Naive thymus-derived CD4-positive, alpha-beta T cell (primary cell): ENCODE results near the gene ATP8A2. TPM values are rescaled to one million over a fixed set of nuclear protein-coding genes. Genes with fewer than 3 reads are reported as not detected.

Source experiments
- ATAC-seq: fragments of 150-1000 bp; cut with Tn5 transposase; 2 replicates; pipeline ENCODE4 v1.10.0; 2021; ENCODE audit warnings: mild to moderate bottlenecking, moderate library complexity
- CTCF ChIA-PET: fragments of 350-600 bp; sonication (Branson Sonifier 250); formaldehyde crosslinking; loops from one replicate; lab custom pipeline; 2021; ENCODE audit warnings: antibody characterized with exemption; lab: Charles Lee
- POLR2A ChIA-PET: fragments of 350-600 bp; sonication (Branson Sonifier 250); formaldehyde crosslinking; loops from one replicate; lab custom pipeline; 2021; ENCODE audit warnings: antibody characterized with exemption, inconsistent platforms; lab: Charles Lee
- DNase-seq, 9 donors: peaks; one replicate each; pipeline versions ENCODE4 v3.0.0 to v3.0.0-alpha.2; 2020 to 2022; ENCODE audit warnings: mixed read lengths in 1 of 9
- H3K27ac ChIP-seq: one replicate; pipeline ENCODE4 v1.7.0; 2013; ENCODE audit warnings: mild to moderate bottlenecking, low read depth, low read length, moderate library complexity
- H3K27me3 ChIP-seq, 2 donors: one replicate each; pipeline ENCODE4 v1.7.0; 2013; ENCODE audit warnings: low read length in 2 of 2, mild to moderate bottlenecking in 2 of 2, moderate library complexity in 2 of 2; ENCODE audit not compliant: control insufficient read depth in 2 of 2, insufficient read depth in 2 of 2
- H3K36me3 ChIP-seq, 3 experiments: 1 replicate in 2 of 3; 2 replicates in 1 of 3; pipeline ENCODE4 v1.7.0; 2013; ENCODE audit warnings: low read length in 3 of 3, mild to moderate bottlenecking in 3 of 3, moderate library complexity in 1 of 3; ENCODE audit not compliant: insufficient read depth in 3 of 3, control insufficient read depth in 2 of 3
- H3K4me1 ChIP-seq, 2 donors: one replicate each; pipeline ENCODE4 v1.7.0; 2013; ENCODE audit warnings: low read length in 2 of 2, mild to moderate bottlenecking in 2 of 2, moderate library complexity in 1 of 2; ENCODE audit not compliant: control insufficient read depth in 2 of 2, insufficient read depth in 2 of 2
- H3K4me3 ChIP-seq: 2 replicates; pipeline ENCODE4 v1.7.0; 2013; ENCODE audit warnings: mild to moderate bottlenecking, low read length
- H3K9me3 ChIP-seq, 3 experiments: 1 replicate in 2 of 3; 2 replicates in 1 of 3; pipeline ENCODE4 v1.7.0; 2013; ENCODE audit warnings: low read length in 3 of 3; ENCODE audit not compliant: control insufficient read depth in 2 of 3
- H3K27ac Mint-ChIP-seq, 9 donors: one replicate each; pipeline ENCODE4 v1.8.0; 2020 to 2022; ENCODE audit warnings: mixed read lengths in 9 of 9, mild to moderate bottlenecking in 8 of 9, moderate library complexity in 5 of 9, inconsistent platforms in 2 of 9
- H3K27me3 Mint-ChIP-seq, 5 donors: one replicate each; pipeline ENCODE4 v1.8.0; 2021 to 2022; ENCODE audit warnings: mixed read lengths in 5 of 5, mild to moderate bottlenecking in 1 of 5
- H3K36me3 Mint-ChIP-seq, 5 donors: one replicate each; pipeline ENCODE4 v1.8.0; 2020 to 2022; ENCODE audit warnings: mixed read lengths in 5 of 5, mild to moderate bottlenecking in 3 of 5, inconsistent platforms in 1 of 5
- H3K4me1 Mint-ChIP-seq, 7 donors: one replicate each; pipeline ENCODE4 v1.8.0; 2020 to 2022; ENCODE audit warnings: mixed read lengths in 7 of 7, mild to moderate bottlenecking in 3 of 7, inconsistent platforms in 1 of 7
- H3K4me3 Mint-ChIP-seq, 10 donors: one replicate each; pipeline ENCODE4 v1.8.0; 2020 to 2022; ENCODE audit warnings: mild to moderate bottlenecking in 10 of 10, mixed read lengths in 10 of 10, moderate library complexity in 6 of 10, inconsistent platforms in 2 of 10
- H3K9me3 Mint-ChIP-seq, 11 donors: one replicate each; pipeline ENCODE4 v1.8.0; 2020 to 2022; ENCODE audit warnings: mixed read lengths in 11 of 11, mild to moderate bottlenecking in 4 of 11, inconsistent platforms in 1 of 11, moderate library complexity in 1 of 11
- intact Hi-C, 2 donors: fragments of 100-400 bp; cut with micrococcal nuclease; formaldehyde crosslinking; loops; one replicate each; pipeline ENCODE4 v1.15.1; 2023
- polyA plus RNA-seq, 2 donors: library from polyadenylated mRNA; unstranded; fragments of 300-500 nt; fragmentation: Illumina TruSeq; gene quantifications; one replicate each; pipeline ENCODE4 v1.2.3, GENCODE V29; 2021
- total RNA-seq, 6 experiments: library from RNA in 5 of 6; stranded (reverse) in 5 of 6; gene quantifications; 1 replicate in 5 of 6; 2 replicates in 1 of 6; pipeline ENCODE4 v1.2.3 and lab custom pipeline; 2021 to 2026

ATP8A2 gene
- total and polyA plus RNA-seq, 7 experiments from 2014 or later, result 0.56 to 2.4 (median 1.2) TPM

DNA sequence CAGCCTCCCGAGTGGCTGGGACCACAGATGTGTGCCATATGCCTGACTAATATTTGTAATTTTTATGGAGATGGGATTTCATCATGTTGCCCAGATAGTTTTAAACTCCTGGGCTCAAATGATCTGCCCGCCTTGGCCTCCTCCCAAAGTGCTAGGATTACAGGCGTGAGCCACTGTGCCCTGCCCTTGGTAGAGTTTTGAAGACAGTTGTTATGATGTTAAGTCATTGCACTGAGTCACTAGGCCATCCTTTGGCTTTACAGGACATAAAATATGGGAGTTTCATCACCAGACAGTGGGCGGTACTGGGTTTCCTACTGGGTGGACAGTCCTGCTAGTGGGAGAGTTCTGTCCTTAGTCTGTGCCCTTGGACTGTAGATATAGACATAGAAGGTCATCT lies 282.5 kb downstream of the ATP8A2 start:
- Histone ChIP-seq H3K4me3 (no peak overlapping the region), H3K9me3 (peaks cover 0 to 2% (median 0%) of the 10 kb centered on the region in 3 experiments), H3K27me3 (no peaks in the 10 kb centered on the region), H3K4me1 (no peaks in the 10 kb centered on the region), H3K27ac (no peak overlapping the region), H3K36me3 (no peaks in the 10 kb centered on the region)
- intact Hi-C loops, result no loop called here
- Mint-ChIP-seq H3K9me3 (peaks cover 0 to 4% (median 0%) of the 10 kb centered on the region in 11 donors), H3K36me3 (no peaks in the 10 kb centered on the region), H3K27me3 (peaks cover 9 to 26% (median 17%) of the 10 kb centered on the region in 5 donors), H3K4me3 (no peak overlapping the region), H3K27ac (no peak overlapping the region), H3K4me1 (no peaks in the 10 kb centered on the region)
- no peak for DNase-seq
- ChIA-PET CTCF (no interaction called here), POLR2A (no interaction called here)
- ATAC-seq, result no peak

GRCh38 chr13:25657157-25657556 lies 285.4 kb downstream of the ATP8A2 start:
- H3K4me3 ChIP-seq, result no peak overlapping the region
- no peaks in the 10 kb centered on the region for H3K36me3 ChIP-seq
- H3K27ac ChIP-seq, result no peak overlapping the region
- H3K27ac Mint-ChIP-seq, result no peak overlapping the region
- H3K9me3 Mint-ChIP-seq, result no peaks in the 10 kb centered on the region
- no peak overlapping the region for H3K4me3 Mint-ChIP-seq
- no peaks in the 10 kb centered on the region for H3K4me1 ChIP-seq
- CTCF ChIA-PET, result no interaction called here
- no peaks in the 10 kb centered on the region for H3K27me3 ChIP-seq
- intact Hi-C loops, result no loop called here
- no peak for DNase-seq
- no peaks in the 10 kb centered on the region for H3K9me3 ChIP-seq
- POLR2A ChIA-PET, result no interaction called here
- no peak for ATAC-seq
- H3K4me1 Mint-ChIP-seq, result no peaks in the 10 kb centered on the region
- H3K27me3 Mint-ChIP-seq, result peaks cover 9 to 24% (median 22%) of the 10 kb centered on the region in 5 donors
- H3K36me3 Mint-ChIP-seq, result no peaks in the 10 kb centered on the region

- no peaks in the 10 kb centered on the region for H3K9me3 Mint-ChIP-seq
- H3K36me3 Mint-ChIP-seq, result no peaks in the 10 kb centered on the region
- no peak overlapping the region for H3K4me3 Mint-ChIP-seq
- no peak overlapping the region for H3K27ac ChIP-seq
- ATAC-seq, result no peak
- no peak overlapping the region for H3K4me3 ChIP-seq
- ChIA-PET CTCF (no interaction called here), POLR2A (no interaction called here)
- H3K27me3 Mint-ChIP-seq, result peaks cover 0 to 11% (median 8%) of the 10 kb centered on the region in 5 donors
- no peaks in the 10 kb centered on the region for H3K9me3 ChIP-seq
- no peaks in the 10 kb centered on the region for H3K36me3 ChIP-seq
- no peaks in the 10 kb centered on the region for H3K27me3 ChIP-seq
- no peak overlapping the region for H3K27ac Mint-ChIP-seq
- no peak for DNase-seq
- H3K4me1 Mint-ChIP-seq, result no peaks in the 10 kb centered on the region
- intact Hi-C loops, result no loop called here
- no peaks in the 10 kb centered on the region for H3K4me1 ChIP-seq
Observed at GRCh38 chr13:25659091-25659795, 287.5 kb downstream of the ATP8A2 start.

DNA sequence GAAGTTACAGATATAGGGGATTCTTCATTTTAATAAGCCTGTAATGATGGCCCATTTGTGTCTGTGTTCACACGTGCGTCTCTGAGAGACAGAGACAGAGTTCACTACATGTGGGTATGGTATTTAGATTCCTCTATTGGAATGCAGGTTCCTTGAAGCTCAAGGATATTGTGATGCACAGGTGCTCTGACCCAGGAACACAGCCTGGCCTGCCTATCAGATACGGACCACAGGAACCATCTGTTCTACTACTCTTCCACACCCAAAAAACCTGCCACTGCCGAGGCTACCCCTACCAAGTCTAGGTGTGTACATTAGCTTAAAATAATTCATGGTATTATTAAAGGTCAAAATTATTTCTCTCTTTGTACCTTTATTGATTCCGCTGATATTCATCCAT lies 289.2 kb downstream of the ATP8A2 start:
- ATAC-seq, result no peak
- ChIA-PET CTCF (no interaction called here), POLR2A (no interaction called here)
- H3K4me3 Mint-ChIP-seq, result no peak overlapping the region
- no peak overlapping the region for H3K27ac Mint-ChIP-seq
- no peaks in the 10 kb centered on the region for H3K4me1 Mint-ChIP-seq
- H3K36me3 ChIP-seq, result no peaks in the 10 kb centered on the region
- H3K9me3 Mint-ChIP-seq, result no peaks in the 10 kb centered on the region
- H3K27me3 Mint-ChIP-seq, result peaks cover 0 to 15% (median 4%) of the 10 kb centered on the region in 5 donors
- H3K36me3 Mint-ChIP-seq, result no peaks in the 10 kb centered on the region
- no peak overlapping the region for H3K27ac ChIP-seq
- H3K27me3 ChIP-seq, result no peaks in the 10 kb centered on the region
- no peaks in the 10 kb centered on the region for H3K9me3 ChIP-seq
- DNase-seq, result no peak
- intact Hi-C loops, result no loop called here
- H3K4me3 ChIP-seq, result no peak overlapping the region
- H3K4me1 ChIP-seq, result no peaks in the 10 kb centered on the region

DNA sequence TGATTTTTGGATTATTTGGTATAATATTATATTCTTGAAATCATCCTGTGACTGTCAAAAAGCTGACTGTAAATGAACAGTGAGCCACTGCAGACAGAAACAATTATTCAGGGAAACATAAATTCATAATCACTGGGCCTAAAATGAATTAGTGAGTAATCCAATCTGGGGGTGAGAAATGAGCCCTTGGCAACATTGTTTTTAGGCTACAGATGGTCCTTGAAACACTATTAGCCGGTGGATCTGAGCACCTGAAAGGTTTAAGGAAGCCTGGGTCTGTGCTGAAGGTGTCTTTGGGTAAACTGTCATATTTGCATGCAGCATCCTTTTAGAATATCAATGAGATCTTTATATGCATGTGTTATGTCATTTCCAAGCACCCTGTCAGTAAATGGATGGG lies 290.7 kb downstream of the ATP8A2 start:
- Mint-ChIP-seq H3K4me1 (no peaks in the 10 kb centered on the region), H3K4me3 (no peak overlapping the region), H3K36me3 (no peaks in the 10 kb centered on the region), H3K27me3 (peaks cover 0 to 15% (median 4%) of the 10 kb centered on the region in 5 donors), H3K9me3 (no peaks in the 10 kb centered on the region), H3K27ac (no peak overlapping the region)
- no peaks in the 10 kb centered on the region for H3K36me3 ChIP-seq
- ChIA-PET POLR2A (no interaction called here), CTCF (interaction anchor here (0.6 kb wide), 1 partner anchor 782 kb away, joined by 5 read pairs; no protein-coding TSS in a partner anchor)
- DNase-seq (no peak), ATAC-seq (no peak)
- no peaks in the 10 kb centered on the region for H3K27me3 ChIP-seq
- H3K9me3 ChIP-seq, result no peaks in the 10 kb centered on the region
- H3K4me1 ChIP-seq, result no peaks in the 10 kb centered on the region
- H3K4me3 ChIP-seq, result no peak overlapping the region
- no peak overlapping the region for H3K27ac ChIP-seq
- intact Hi-C loops, result no loop called here

DNA sequence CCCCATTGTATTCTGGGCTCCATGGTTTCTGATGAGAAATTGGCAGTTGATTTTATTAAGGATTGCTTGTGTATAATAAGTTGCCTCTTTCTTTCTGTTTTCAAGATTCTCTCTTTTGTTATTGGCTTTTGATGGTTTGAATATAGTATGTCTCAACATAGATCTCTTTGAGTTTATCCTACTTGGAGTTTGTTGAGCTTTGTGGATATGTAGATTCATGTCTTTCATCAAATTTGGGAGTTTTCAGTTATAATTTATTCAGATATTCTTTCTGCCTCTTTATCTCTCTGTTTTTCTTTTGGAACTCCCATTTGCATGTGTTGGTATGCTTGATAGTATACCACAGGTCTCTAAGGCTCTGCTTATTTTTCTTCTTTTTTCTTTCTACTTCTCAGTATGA lies 296.6 kb downstream of the ATP8A2 start:
- ChIA-PET CTCF (interaction anchor here (0.7 kb wide), 1 partner anchor 1133 kb away, joined by 3 read pairs; no protein-coding TSS in a partner anchor), POLR2A (interaction anchor here (0.6 kb wide), 1 partner anchor 64 kb away, joined by 5 read pairs; no protein-coding TSS in a partner anchor)

GRCh38 chr13:25673711-25674110 lies 301.9 kb downstream of the ATP8A2 start:
- Mint-ChIP-seq H3K9me3 (peaks cover 0 to 16% (median 9%) of the 10 kb centered on the region in 11 donors), H3K27ac (no peak overlapping the region), H3K27me3 (peaks cover 7 to 31% (median 14%) of the 10 kb centered on the region in 5 donors), H3K4me1 (no peaks in the 10 kb centered on the region), H3K4me3 (no peak overlapping the region), H3K36me3 (peaks cover 0 to 6% (median 0%) of the 10 kb centered on the region in 5 donors)
- Histone ChIP-seq H3K36me3 (no peaks in the 10 kb centered on the region), H3K9me3 (no peaks in the 10 kb centered on the region), H3K4me1 (no peaks in the 10 kb centered on the region), H3K4me3 (no peak overlapping the region), H3K27ac (no peak overlapping the region), H3K27me3 (no peaks in the 10 kb centered on the region)
- DNase-seq (no peak), ATAC-seq (no peak)
- ChIA-PET CTCF (no interaction called here), POLR2A (no interaction called here)
- intact Hi-C loops, result no loop called here

More for the DNA sequence above, 296.6 kb downstream of the ATP8A2 start:
- Histone ChIP-seq H3K4me3 (no peak overlapping the region), H3K4me1 (no peaks in the 10 kb centered on the region), H3K27me3 (no peaks in the 10 kb centered on the region), H3K36me3 (no peaks in the 10 kb centered on the region), H3K9me3 (no peaks in the 10 kb centered on the region), H3K27ac (no peak overlapping the region)
- no peaks in the 10 kb centered on the region for H3K4me1 Mint-ChIP-seq
- no peak overlapping the region for H3K4me3 Mint-ChIP-seq
- intact Hi-C loops, result no loop called here
- DNase-seq, result no peak
- H3K27me3 Mint-ChIP-seq, result peaks cover 5 to 24% (median 14%) of the 10 kb centered on the region in 5 donors
- H3K27ac Mint-ChIP-seq, result no peak overlapping the region
- peaks cover 2 to 23% (median 16%) of the 10 kb centered on the region in 11 donors for H3K9me3 Mint-ChIP-seq
- H3K36me3 Mint-ChIP-seq, result peaks cover 0 to 6% (median 0%) of the 10 kb centered on the region in 5 donors
- ATAC-seq, result no peak
